Left renal cortex interstitium (tissue), 4 donors: ENCODE data around the gene SAT1. TPM values are rescaled to one million over a fixed set of nuclear protein-coding genes. Genes with fewer than 3 reads are reported as not detected.

Source experiments
- polyA plus RNA-seq, 4 donors: library from polyadenylated mRNA; unstranded; fragments of 120-200 nt; gene quantifications; one replicate each; pipeline ENCODE4 v1.2.1, GENCODE V29; 2013; ENCODE audit not compliant: insufficient read length in 4 of 4

Gene SAT1
- polyA plus RNA-seq, 4 donors = 240 to 326 (median 266) TPM

Other genes starting within 250 kb of the SAT1 start
- 100 to 1,000 TPM in 2 of 4 donors, 10 to 100 TPM in 2; 83.5 to 115 (median 103) TPM for gene PRDX4, start 115.7 kb upstream of the SAT1 start, polyA plus RNA-seq
- gene ACOT9, start 39.9 kb upstream of the SAT1 start, polyA plus RNA-seq = 10 to 100 TPM; 28.5 to 45.9 (median 32.6) TPM
- 10 to 100 TPM; 33.8 to 43.5 (median 39.1) TPM for gene APOO, start 124.8 kb downstream of the SAT1 start, polyA plus RNA-seq
- under 1 TPM in 2 of 4 donors, not detected in 2; 0.17 to 0.32 TPM for gene CXorf58, start 124.8 kb downstream of the SAT1 start, polyA plus RNA-seq
- gene KLHL15, start 244.0 kb downstream of the SAT1 start, polyA plus RNA-seq = 10 to 100 TPM; 12.9 to 16.2 (median 14.5) TPM